NCI-H187 treated with DMSO at 0.1 percent for 48 hours (cell line): Measurements from ENCODE around the gene ZIC1.

ENCODE experiments used
- DNase-seq: peaks from one replicate; lab custom pipeline; 2025; lab: John Stamatoyannopoulos, UW

Gene ZIC1

GRCh38 chr3:147395899-147396711, 13.1 kb upstream of the ZIC1 start:
- DNase-seq, result no peak

DNA sequence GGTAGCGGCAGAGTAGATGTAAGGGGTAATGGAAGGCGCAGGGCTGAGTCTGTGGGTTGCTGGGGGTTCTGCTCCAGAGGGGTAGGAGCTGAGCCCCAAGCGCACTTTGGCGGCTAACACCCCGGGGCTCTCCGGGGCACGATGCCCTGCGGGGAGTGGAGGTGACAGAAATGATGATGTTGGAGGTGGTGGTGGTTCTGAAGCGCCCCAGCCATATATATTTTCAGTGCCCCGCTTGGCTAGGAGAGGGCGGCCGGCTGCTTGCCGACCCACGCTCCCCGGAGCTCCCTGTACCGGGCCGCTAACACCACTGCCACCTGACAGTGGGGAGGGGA, 12.5 kb upstream of the ZIC1 start:
- DNase-seq, result no peak

GRCh38 chr3:147397155-147397874, 11.8 kb upstream of the ZIC1 start:
- no peak for DNase-seq

DNA sequence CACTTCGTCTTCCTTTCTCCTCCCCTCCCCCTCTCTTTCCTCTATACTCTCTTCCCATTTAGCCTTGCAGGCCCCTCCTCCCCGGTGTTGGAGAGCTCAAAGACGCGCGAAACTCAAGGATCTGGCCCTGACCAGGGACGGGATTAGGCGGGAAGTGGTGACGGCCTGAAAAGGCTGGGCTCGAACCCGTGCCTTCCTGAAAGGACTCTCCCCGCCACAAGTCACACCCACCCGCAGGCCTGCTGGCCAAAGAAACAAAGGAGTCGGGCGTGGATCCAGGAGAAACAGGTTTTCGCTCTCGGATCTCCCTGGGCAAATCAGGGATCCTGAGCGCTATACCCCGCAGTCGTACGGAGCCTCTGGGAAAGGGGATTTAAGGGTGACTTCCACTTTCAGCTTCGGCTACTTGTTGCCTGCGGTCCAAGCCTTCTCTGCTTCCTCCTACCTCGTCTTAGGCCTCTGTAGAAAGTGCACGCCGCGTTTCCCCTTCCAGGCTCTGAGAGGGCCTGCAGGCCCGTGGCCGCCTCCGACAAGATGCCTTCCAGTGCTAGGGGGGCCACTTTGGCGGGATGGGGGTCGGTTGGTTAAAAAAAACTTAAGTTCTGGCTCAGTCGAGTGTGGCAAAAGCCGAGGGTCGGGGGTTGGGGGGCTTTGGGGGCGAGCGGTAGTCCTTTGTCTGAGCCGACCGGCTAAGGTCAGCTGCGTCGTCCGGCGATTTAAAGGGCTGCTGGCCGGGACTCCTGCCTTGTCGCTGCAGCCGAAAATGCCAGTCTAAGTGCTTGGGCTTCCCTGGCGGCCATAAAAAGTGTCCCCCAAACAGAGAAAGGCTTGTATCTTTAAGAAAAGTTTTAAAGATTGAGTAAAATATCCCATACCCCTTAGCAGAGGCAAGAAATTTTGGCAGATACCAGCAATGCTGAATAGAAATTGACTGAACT, 11.0 kb upstream of the ZIC1 start:
- DNase-seq, result no peak

GRCh38 chr3:147398813-147399534, 10.2 kb upstream of the ZIC1 start:
- no peak for DNase-seq

DNA sequence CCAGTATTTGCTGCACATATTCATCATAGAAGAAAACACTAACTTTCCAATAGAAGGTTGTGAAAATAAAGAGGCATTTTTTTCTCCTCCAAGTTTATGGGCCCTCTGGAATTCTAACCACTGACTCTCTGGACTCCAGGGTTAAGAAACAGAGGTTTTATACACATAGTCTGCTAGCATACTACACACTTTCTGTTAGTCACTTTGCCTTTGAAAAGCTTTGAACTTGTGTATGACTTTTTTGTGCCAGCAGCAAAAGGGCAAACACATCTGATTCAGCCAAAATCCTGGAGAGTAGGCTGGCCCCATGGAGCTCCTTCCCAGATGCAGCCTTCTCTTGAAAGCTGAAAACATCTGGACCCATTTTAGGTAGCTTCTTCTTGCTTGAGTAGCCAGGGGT, 9.1 kb upstream of the ZIC1 start:
- no peak for DNase-seq

- no peak for DNase-seq
Measured at GRCh38 chr3:147400999-147401398, 8.2 kb upstream of the ZIC1 start.

GRCh38 chr3:147401421-147401820, 7.7 kb upstream of the ZIC1 start:
- DNase-seq, result no peak

DNA sequence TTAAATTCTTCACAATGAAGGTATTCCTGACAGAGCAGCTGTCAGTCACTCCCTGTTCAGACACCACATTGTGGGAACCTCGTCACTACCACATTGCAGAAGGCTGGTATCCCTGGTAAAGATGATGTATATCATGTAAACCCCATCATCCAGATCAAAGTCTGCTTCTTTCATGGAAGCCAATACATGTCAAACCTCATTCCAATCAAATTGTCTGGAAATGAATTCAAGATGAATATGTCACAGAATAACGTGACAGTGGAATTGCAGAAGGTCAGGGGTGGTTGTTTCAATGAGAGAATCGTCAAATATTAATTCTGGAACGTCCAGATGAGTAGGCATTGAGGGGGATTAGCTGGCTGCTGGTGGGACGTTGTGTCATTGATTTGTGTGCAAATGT, 7.0 kb upstream of the ZIC1 start:
- DNase-seq, result no peak

GRCh38 chr3:147403511-147403910, 5.7 kb upstream of the ZIC1 start:
- no peak for DNase-seq

GRCh38 chr3:147404000-147404799, 5.0 kb upstream of the ZIC1 start:
- no peak for DNase-seq

DNA sequence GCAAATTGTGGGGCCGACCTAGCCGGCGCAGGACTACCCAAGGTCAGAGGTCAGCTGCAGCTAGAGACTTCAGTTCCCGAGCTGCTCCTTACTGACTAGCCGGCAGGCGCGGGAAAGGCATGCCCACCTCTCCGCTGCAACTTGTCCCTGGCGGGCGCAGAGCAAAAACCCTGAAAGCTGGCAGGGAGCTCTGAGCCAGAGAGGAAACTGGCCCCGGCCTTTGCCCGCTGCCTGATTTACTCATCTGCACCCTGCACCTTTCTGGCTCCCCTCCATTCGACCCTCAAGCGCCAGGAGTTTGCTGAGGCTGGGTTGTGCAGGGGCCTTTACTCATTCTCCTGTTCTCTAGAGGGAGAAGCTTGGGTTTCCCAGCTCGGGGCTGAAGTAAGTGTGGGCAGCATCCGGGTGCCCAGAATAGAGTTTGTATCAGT, 4.3 kb upstream of the ZIC1 start:
- DNase-seq, result no peak

DNA sequence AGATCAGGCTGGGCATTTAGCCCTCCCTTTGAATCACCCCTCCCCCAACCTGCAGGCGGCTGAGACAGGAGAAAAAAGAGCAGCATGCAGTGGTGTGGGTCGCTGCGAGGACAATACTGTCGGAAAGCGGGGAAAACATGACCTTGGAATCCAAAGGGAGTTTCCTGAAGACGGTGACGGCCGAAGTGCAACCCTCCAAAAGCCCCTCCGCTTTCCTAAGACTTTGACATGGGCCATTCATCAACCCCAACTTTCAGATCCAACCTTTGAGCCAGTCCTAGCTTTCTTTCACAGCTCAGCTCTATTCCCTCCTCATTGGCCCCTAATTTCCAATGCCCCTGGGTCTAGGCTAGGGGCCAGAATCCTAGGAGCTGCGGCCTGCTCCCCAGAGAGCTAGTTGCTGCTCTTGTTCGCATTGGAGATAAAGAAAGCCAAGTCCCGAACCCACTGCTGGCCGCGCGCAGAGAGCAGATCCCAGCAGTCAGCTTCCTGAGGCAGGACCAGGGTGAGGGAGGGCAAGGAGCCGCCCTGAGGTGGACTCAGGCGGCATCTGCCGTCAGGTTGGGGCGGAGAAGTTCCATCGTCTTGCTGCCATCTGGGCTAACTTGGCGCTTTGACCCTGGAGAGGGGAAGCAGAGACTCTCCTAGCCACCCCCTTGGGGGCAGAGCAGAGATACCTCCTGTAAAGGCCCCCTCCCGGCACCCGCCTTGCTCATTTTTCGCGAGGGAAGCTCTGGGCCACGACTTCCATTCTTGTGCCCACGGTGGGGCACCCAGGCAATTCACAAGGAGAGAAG, 3.7 kb upstream of the ZIC1 start:
- DNase-seq, result no peak

DNA sequence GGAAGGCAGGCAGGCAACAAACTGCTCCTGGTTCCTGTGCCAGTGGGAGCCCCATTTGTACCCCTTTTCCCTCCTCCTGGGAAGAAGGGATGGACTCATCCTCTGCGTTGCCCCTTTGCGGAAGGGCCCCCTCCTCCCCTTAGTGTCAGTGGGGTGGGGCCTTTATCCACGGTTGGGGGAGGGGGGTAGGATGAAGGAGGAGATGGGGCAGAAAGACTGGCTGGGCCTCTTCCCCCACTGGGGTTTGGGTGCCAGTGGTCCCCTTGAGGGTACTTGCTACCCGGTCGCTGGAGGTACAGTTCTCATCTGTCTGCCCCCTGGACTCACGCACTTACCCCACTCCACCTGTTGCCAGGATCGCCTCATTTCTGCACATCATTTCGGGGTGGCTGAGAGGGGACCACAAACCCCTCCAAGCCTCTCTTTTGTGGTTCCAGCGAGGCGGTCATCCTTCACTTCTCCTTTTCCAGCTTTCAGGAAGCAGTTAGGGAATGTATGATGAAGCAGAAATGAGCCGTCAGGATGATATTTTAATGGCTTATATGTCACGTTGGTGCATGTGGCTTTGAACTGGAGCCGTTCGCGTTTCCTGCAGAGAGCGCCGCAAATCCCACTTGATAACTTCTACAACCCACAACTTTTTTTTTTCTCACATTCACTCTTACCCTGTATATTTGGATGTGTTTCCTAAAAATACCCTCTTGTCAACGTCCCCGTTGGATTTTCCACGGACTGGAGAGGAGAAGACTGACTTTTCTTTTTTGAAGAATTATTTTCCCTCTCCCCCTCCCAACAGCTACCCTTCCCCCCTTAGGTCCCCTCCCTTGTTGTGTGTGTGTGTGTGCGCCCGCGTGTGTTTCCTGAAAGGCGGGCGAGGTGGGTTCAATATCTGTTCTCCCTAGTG, 2.9 kb upstream of the ZIC1 start, which contains the start of gene ZIC4:
Gene ZIC4 (minus strand): TSS at position 516 of the 904 bp plus-strand sequence. CDS start 3,746 bp downstream, outside the sequence.
- DNase-seq, result no peak

DNA sequence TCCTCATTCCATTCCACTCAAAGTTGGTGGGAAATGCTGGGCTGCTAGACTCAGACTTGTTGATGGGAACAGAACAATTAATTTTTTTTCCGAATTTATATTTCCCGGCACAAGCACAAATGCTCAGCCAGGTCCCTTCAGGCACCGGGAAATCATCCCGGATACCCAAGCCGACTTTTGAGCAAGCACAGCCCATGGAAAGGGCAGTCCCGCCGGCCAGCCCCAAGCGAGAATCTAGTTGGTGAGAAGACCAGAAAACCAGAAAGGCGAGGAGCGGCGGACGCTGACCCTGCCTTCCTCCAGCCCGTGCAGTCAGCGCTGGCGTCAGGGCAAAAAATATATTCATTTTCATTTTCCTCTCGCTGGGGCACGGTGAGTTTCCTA, 2.1 kb upstream of the ZIC1 start:
- no peak for DNase-seq

DNA sequence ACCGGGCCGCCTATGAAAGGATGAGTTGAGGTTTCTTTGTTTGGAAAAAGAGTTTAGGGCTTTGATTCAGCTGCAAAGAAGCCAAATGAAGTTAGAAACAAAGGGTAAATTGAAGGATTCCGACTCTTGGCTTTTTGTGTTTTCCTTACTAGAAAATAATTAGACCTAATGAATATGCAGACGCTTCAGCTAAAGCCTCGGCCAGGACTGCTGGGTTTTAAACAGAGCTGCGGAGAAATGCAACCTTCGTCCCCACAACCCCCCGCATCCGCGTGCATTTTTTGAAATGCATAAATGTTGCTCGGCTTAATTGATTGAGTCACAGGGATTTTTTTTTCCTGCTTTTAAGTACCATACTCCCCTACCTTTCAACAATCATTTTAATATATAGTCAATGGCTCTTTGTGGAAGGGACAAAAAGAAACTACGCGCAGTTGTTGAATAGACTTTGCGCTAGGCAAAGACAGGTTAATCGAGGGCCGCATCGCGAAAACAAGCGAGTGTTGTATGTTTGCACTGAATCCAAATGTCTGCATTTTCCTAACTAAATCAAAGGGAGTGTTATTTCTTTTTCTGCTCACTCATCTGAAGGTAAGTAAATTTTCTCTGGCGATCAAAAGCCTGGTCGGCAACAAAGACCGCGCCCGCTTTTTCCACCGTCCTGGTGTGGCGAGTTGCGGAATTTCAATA, 1.5 kb upstream of the ZIC1 start:
- no peak for DNase-seq

- DNase-seq, result no peak
Measured at GRCh38 chr3:147408188-147409100, 721 bp upstream of the ZIC1 start.
